Right lobe of liver (tissue), 4 donors: ENCODE results near the gene HSD11B1L.

Source experiments
- POLR2A ChIP-seq: fragments of 450-650 bp; IDR thresholded peaks from one replicate; pipeline ENCODE4 v1.6.1; 2017; ENCODE audit warnings: antibody characterized with exemption, mild to moderate bottlenecking
- TF ChIP-seq, protein P1 (sequence below), 4 donors: fragments of 200-600 bp in 3 of 4; fragments of 450-650 bp in 1 of 4; IDR thresholded peaks; one replicate each; pipeline versions ENCODE4 v1.5.1 to v1.8.0; 2016 to 2022; ENCODE audit warnings: antibody characterized with exemption in 4 of 4, mild to moderate bottlenecking in 2 of 4
- donor health status: DM: no; HTN: no; CAD: no.
- donor health status: DM: no; HTN: no; CAD: no.
- donor health status: DM: no; HTN: yes; CAD: no.

GRCh38 chr19:5686326-5686646, 5.5 kb downstream of the HSD11B1L start:
- TF ChIP-seq, protein P1, sequence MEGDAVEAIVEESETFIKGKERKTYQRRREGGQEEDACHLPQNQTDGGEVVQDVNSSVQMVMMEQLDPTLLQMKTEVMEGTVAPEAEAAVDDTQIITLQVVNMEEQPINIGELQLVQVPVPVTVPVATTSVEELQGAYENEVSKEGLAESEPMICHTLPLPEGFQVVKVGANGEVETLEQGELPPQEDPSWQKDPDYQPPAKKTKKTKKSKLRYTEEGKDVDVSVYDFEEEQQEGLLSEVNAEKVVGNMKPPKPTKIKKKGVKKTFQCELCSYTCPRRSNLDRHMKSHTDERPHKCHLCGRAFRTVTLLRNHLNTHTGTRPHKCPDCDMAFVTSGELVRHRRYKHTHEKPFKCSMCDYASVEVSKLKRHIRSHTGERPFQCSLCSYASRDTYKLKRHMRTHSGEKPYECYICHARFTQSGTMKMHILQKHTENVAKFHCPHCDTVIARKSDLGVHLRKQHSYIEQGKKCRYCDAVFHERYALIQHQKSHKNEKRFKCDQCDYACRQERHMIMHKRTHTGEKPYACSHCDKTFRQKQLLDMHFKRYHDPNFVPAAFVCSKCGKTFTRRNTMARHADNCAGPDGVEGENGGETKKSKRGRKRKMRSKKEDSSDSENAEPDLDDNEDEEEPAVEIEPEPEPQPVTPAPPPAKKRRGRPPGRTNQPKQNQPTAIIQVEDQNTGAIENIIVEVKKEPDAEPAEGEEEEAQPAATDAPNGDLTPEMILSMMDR (IDR thresholded peaks at IDR 0.05) = no peak
- no peak for TF ChIP-seq POLR2A
